ENCODE results near the gene MCCD1. TPM values are rescaled to one million over a fixed set of nuclear protein-coding genes. Genes with fewer than 3 reads are reported as not detected.
A peak's percentile ranks its signal among the peaks of the same experiment; 100 is the strongest.

Gene MCCD1
- total and polyA plus RNA-seq, 2 of the 13 experiments (the other 11 are each of a cell fraction or from before 2014, with no cell fraction given): 0.15 TPM; not detected in 1

GRCh38 chr6:31541658-31542521 is 13.1 kb downstream of the MCCD1 start, which contains the start of gene DDX39B (continued):
- no peak for TF ChIP-seq MAFK (conservative IDR thresholded peaks at IDR 0.05 in 1 of 2, IDR thresholded peaks at IDR 0.05 in 1 of 2; ENCODE audit: low read length in 2 of 2)
- TF ChIP-seq ZBED4 (CRISPR knock-in tag; IDR thresholded peaks at IDR 0.05; ENCODE audit: borderline replicate concordance): peak; percentile 68; the same call in 1 of the 2 replicates
- peak; percentile 33 to 60; a peak in 2 of 4 replicates for TF ChIP-seq EP300 (IDR thresholded peaks at IDR 0.05; ENCODE audit: low read depth in 2 of 2, low read length in 2 of 2)
- peak; percentile 40; the same call in 1 of the 2 replicates for TF ChIP-seq EP300 (CRISPR knock-in tag; IDR thresholded peaks at IDR 0.05; ENCODE audit: borderline replicate concordance)
- peak; percentile 71; the same call in 1 of the 2 replicates for TF ChIP-seq GFI1 (CRISPR knock-in tag; IDR thresholded peaks at IDR 0.05; ENCODE audit: borderline replicate concordance)
- TF ChIP-seq E2F2 (CRISPR knock-in tag; IDR thresholded peaks at IDR 0.05; ENCODE audit: borderline replicate concordance): peak; percentile 98; the same call in 1 of the 2 replicates
- 0 out of 2 replicates have a peak, but pooled peaks have one; percentile 42 for TF ChIP-seq ARNTL (CRISPR knock-in tag; IDR thresholded peaks at IDR 0.05)
- peak; percentile 73; the same call in 1 of the 2 replicates for TF ChIP-seq ZFP36L1 (CRISPR knock-in tag; IDR thresholded peaks at IDR 0.05)
- peak; percentile 26 for TF ChIP-seq ZNF749 (CRISPR knock-in tag; IDR thresholded peaks at IDR 0.05; ENCODE audit: borderline replicate concordance)
- TF ChIP-seq ZNF691 (CRISPR knock-in tag; IDR thresholded peaks at IDR 0.05; ENCODE audit: borderline replicate concordance, low read depth): peak; percentile 77
- peak; percentile 18 for TF ChIP-seq RBM39 (IDR thresholded peaks at IDR 0.05; ENCODE audit: low read depth, low read length, poor library complexity, severe bottlenecking)
- TF ChIP-seq SNAPC4 (CRISPR knock-in tag; IDR thresholded peaks at IDR 0.05): peak; percentile 74
- 0 out of 2 replicates have a peak, but pooled peaks have one; percentile 25 for TF ChIP-seq HMG20A (CRISPR knock-in tag; IDR thresholded peaks at IDR 0.05; ENCODE audit: borderline replicate concordance)
- TF ChIP-seq ZNF746 (CRISPR knock-in tag; IDR thresholded peaks at IDR 0.05): no peak; the same call in 1 of the 2 replicates
- TF ChIP-seq SIX4 (CRISPR knock-in tag; IDR thresholded peaks at IDR 0.05): peak; percentile 58
- TF ChIP-seq ZKSCAN1 (IDR thresholded peaks at IDR 0.05; ENCODE audit: low read length): peak; percentile 62; the same call in 1 of the 2 replicates

Data from HepG2 (cell line).